SK-N-MC (cell line): Measurements from ENCODE around the gene CNNM2.

Experiments
- EZH2 ChIP-seq: fragments of 200-600 bp; sonication (generic); IDR thresholded peaks from one replicate; pipeline ENCODE4 v1.6.1; 2017; ENCODE audit warnings: antibody characterized with exemption
- POLR2AphosphoS5 ChIP-seq: IDR thresholded peaks from 2 replicates; pipeline ENCODE4 v1.6.1; 2012; ENCODE audit warnings: mild to moderate bottlenecking, low read depth, low read length, borderline replicate concordance

GRCh38 chr10:103064956-103065355 lies 146.9 kb downstream of the CNNM2 start:
- TF ChIP-seq POLR2AphosphoS5 (no peak), EZH2 (no peak)
